NCI-H1694 (cell line): ENCODE results near the gene SPC24.
"Not testable (repeated sequence)": the region's sequence is repeated elsewhere in the genome, so short reads cannot be mapped to it uniquely, and the experiment has no call there.

ENCODE experiments used
- DNase-seq: peaks from one replicate; lab custom pipeline; 2025; lab: John Stamatoyannopoulos, UW

SPC24 gene

DNA sequence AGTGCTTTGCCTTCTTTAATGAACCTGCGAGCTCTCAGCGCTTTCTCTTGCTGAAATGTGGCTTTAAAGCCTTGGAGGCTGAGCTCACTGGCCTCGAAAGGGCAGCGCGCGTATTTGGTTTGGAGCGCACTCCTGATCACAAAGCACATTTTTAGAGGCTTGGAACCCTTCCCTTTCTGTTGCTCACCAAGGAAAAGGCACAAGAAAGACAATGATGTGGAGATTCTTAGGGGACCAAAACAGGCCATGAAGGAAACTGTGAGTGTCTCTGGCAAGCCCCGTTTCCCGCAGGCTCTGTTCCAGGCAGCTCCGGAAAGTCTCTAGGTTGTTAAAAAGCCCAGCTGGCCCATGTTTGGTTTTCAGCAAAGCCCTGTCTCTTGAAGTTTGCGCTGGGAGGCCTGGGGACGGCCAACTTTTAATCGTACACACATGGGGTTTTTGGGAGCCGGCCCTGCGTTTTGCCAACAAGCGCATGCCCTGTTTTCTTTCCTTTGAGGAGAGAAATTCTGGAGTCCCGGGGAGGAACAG, 9.4 kb upstream of the SPC24 start:
- DNase-seq = no peak

GRCh38 chr19:11164296-11164695, 8.7 kb upstream of the SPC24 start:
- DNase-seq = no peak

GRCh38 chr19:11160440-11160768, 4.8 kb upstream of the SPC24 start:
- DNase-seq = not testable (repeated sequence)

DNA sequence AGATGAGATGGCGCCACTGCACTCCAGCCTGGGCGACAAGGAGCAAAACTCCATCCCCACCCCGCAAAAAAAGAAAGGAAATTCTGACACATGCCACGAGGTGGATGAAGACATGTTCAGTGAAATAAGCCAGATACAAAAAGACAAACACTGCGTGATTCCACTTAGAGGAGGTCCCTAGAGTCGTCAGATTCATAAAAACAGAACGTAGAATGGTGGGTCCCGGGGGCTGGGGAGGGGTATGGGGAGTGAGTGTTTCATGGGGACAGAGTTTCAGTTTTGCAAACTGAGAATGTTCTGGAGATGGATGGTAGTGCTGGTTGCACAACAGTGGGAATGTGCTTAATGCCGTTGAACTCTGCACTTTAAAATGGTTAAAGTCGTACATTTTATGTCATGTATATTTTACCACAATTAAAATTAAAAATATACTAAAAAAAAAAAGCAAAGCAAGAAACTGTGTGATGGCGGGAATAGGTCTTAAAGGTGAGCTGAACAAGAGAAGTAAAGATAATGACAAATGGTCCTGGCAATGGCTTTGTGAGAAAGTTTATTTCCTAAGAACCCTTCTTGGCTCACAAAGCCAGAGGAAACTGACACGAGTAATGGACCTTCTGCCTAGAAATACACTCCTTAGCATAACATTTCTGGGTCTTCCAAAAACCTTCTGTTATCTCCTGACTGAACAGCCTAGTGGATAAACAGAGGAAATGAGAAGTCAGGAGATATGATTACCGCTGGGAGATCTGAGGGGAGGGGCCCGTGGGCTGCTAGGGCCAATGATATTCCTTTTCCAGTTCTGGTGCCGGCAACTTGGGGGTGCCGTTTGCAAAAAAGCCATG, 4.2 kb upstream of the SPC24 start:
- DNase-seq = no peak

GRCh38 chr19:11154683-11155047, 917 bp downstream of the SPC24 start:
- DNase-seq = no peak

- no peak for DNase-seq
Observed at GRCh38 chr19:11152318-11153062, 3.1 kb downstream of the SPC24 start.

DNA sequence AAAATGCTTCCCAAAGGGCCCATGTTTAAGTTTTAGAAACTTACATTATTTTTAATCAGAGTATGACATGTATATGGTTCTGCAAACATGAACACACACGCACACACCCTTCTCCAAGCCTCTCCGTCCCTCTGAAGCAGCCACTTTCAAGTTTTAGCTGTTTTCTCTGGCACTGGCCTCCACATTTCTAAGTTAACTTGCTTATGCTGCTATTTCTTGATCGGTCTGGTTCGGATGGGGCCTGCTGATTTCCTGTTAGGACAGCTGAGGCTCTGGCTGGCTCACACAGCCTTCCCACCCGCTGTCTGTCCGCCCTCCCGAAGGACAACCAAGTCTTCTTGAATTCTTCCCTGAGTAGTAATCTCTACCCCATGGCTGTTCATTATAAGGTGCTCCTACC, 4.4 kb downstream of the SPC24 start:
- no peak for DNase-seq

- no peak for DNase-seq
Observed at GRCh38 chr19:11148001-11148400, 7.6 kb downstream of the SPC24 start.

- no peak for DNase-seq
Observed at GRCh38 chr19:11145536-11145924, 10.1 kb downstream of the SPC24 start.

DNA sequence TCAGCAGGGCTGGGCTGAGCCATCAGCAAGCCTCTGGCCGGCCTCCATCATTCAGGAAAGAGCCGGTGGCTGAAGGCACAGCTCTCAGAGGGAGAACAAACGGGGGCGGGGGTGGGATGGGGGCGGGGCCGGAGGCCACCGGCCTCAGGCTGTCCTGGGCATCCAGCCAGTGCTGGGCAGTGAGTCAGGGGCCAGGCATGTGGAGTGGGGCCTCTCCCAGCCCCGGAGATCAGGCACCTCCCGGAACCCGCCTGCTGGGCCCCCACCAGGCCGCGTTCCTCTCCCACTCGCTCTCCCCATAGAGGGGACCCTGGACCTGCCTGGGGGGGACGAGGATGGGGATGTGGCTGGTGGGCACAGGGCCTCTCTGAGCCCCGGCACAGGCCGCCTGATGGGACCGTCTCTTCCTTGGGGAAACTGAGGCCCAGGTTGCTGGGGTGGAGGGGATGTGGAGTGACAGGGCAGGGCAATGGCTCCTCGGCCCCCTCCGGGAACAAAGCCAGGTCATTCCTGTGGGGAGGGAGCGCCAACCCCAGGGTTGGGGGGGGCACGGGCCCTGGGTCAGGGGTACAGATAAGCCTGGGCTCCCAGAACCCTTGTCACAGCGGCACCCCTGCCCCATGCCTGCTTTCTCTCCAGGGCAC, 12.9 kb downstream of the SPC24 start:
- DNase-seq = no peak

DNA sequence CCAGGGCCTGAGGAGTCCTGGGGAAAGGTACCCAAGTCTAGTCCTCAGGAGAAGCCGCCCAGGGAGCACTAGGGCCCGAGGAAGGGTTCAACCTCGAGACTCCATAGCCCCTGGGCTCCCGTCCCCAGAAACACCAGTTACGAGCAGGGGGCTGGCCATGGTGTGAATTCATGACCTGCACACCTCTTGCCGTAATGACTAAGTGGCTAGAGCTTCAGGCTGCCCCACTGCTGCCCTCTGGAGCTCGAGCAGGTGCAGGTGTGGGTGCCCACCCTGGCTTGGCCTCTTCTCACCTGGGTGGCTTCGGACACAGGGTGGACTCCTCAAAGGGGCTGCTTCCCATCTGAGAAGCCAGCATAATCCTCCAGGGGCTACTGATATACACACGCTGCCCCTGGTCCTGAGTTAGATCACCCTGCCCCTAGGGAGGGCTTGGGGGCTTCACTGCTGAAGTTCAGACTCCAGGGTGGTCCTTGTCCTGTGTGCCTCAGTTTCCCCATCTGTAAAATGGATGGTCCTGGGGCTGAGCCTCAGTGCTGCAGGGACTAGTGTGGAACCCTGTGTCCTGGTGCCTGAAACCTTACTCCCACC, 13.6 kb downstream of the SPC24 start:
- no peak for DNase-seq

DNA sequence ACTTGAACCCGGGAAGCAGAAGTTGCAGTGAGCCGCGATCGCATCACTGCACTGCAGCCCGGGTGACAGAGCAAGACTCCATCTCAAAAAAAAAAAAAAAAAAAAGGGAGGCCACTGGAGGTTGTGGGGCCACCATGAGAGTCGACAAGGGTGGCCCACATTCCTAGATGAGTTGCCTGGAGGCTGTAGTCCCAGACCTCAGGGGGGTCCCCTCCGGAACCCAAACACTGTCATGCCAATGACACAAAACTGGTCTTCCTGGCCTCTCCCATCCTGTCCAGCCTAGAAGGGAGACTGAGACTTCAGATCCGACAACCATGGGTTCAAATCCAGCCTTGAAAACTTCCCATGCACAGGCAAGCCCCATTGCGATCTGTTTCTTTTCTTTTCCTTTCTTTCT, 14.7 kb downstream of the SPC24 start:
- no peak for DNase-seq

GRCh38 chr19:11140023-11140538, 15.5 kb downstream of the SPC24 start:
- DNase-seq = not testable (repeated sequence)

DNA sequence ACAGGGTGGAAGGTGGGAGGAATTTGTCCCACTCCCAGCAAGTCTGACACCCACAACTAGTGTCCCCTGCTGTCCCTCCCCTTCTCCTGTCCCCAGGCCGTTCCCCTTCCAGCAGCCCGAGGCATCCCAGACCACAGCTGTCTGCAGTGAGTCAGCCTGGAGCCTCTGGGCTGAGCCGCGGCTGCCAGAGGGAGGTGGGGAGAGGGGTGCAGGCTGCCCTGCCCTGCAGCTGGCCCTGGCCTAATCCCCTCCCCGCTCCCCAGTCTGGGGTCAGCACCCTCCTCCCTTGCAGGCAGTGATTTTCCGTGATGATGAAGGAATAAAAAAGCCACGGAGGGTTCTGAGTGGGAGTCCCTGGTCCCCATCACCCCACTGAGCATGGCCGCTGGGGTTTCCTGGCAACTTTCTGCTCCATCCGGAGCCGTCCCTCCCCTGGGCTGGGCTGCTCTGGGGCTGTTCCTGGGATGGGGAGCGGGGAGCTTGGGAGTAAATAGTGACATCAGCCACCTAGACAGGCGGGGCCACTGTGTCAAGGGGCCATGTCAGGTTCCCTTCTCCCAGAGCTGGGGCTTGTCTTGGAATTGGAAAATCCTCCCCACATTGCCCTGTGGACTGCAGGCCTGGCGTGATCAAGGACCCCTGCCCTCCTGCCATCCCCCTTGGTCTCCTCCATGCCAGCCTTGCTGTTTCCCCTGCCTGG, 16.8 kb downstream of the SPC24 start:
- DNase-seq = no peak

DNA sequence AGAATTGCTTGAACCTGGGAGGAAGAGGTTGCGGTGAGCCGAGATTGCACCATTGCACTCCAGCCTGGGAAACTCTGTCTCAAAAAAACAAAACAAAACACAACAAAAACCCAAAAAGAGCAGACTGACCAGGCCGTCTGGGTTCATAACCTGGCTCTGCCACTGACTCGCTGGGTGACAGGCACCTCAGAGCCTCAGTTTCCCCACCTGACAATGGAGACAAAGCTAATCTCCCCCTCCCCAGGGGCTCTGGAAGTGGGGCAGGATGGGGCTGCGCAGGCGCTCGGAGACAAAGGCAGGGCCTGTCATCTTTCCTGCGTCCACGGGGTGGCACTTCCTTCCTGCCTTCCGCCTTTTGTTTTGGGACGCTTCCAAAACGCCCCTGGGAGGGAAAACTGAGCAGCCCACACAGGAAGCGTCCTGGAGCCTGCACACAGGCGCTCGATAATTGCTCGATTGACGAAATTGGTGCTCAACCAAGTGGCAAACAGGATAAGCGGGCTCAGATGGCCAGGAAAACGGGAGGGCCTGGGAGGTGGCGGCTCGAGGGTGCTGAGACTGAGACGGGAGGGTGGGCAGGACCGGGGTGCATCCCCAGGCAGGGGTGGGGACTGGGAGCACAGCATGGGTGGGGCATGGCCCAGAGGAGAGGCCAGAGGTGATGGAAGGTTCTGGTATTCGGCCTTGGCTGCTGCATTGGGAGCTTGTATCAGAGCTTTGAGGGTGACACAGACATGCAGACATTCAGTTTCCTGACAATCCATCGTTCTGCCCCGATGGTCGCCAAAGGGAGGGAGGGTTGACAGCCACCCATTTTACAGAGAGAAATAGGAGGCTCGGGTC, 17.8 kb downstream of the SPC24 start:
- peak; percentile 58 for DNase-seq

DNA sequence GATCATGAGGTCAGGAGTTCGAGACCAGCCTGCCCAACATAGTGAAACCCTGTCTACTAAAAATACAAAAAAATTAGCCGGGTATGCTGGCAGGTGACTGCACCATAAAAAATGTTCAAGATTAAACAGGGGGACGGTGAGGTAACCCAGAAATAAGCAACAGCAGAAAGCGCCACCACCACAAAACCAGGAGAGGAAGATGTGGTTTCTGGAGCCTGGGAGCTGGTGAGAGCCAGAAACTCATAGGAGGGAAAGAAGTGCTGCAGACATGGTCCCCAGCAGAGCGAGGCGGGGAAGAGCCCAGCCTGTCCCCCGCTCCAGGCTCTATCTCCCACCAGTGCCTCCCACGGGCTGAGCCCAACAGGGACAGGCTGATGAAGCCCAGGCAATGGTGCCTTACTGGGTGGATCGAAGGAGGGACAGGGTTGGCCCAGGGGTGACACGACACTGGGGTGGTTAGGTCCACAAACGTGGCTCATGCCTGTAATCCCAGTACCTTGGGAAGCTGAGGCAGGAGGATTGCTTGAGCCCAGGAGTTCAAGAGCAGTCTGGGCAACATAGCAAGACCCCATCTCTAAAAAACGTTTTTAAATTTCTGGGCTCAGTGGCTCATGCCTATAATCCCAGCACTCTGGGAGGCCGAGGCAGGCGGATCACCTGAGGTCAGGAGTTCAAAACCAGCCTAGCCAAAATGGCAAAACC, 19.0 kb downstream of the SPC24 start:
- DNase-seq = no peak

DNA sequence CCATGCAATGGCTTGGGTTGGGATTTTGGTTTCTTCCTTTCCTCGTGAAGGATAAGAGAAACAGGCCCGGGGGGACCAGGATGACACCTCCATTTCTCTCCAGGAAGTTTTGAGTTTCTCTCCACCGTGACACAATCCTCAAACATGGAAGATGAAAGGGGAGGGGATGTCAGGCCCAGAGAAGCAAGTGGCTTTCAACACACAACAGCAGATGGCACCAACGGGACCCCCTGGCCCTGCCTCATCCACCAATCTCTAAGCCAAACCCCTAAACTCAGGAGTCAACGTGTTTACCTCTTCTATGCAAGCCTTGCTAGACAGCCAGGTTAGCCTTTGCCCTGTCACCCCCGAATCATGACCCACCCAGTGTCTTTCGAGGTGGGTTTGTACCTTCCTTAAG, 24.1 kb downstream of the SPC24 start:
- no peak for DNase-seq

- DNase-seq = peak; percentile 43
Observed at GRCh38 chr19:11130824-11131455, 24.6 kb downstream of the SPC24 start.

DNA sequence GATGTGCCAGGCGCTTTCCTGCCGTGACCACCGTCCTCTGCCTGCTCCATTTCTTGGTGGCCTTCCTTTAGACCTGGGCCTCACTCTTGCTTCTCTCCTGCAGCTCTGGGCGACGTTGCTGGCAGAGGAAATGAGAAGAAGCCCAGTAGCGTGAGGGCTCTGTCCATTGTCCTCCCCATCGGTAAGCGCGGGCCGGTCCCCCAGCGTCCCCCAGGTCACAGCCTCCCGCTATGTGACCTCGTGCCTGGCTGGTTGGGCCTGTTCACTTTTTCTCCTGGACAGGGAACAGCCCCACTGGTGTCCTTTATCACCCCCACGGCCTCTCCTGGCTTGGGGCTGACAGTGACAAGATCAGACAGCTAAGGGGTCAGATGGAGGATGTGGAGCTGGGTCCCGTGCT, 27.7 kb downstream of the SPC24 start:
- no peak for DNase-seq
